Parathyroid adenoma (tissue), 2 donors: ENCODE results near the gene SYPL2.

Experiments
- H2AFZ ChIP-seq: fragments of 300-600 bp; sonication (generic); one replicate; pipeline ENCODE4 v1.7.0; 2017; ENCODE audit warnings: antibody characterized with exemption, mild to moderate bottlenecking
- H3K27ac ChIP-seq: fragments of 300-600 bp; sonication (generic); one replicate; pipeline ENCODE4 v1.7.0; 2017
- H3K27me3 ChIP-seq: fragments of 300-600 bp; sonication (generic); one replicate; pipeline ENCODE4 v1.7.0; 2017; ENCODE audit warnings: low read length; ENCODE audit not compliant: control insufficient read depth, insufficient read depth
- H3K36me3 ChIP-seq: fragments of 300-600 bp; sonication (generic); one replicate; pipeline ENCODE4 v1.7.0; 2017; ENCODE audit warnings: low read length; ENCODE audit not compliant: control insufficient read depth, insufficient read depth
- H3K4me1 ChIP-seq: fragments of 300-600 bp; sonication (generic); one replicate; pipeline ENCODE4 v1.7.0; 2017; ENCODE audit warnings: control low read depth
- H3K4me2 ChIP-seq: fragments of 300-600 bp; sonication (generic); one replicate; pipeline ENCODE4 v1.7.0; 2017; ENCODE audit warnings: low read length
- H3K4me3 ChIP-seq: fragments of 300-600 bp; sonication (generic); one replicate; pipeline ENCODE4 v1.7.0; 2017; ENCODE audit warnings: low read depth, low read length
- H3K79me2 ChIP-seq: fragments of 300-600 bp; sonication (generic); one replicate; pipeline ENCODE4 v1.7.0; 2017; ENCODE audit warnings: control low read depth
- H3K9ac ChIP-seq: fragments of 300-600 bp; sonication (generic); one replicate; pipeline ENCODE4 v1.7.0; 2017; ENCODE audit warnings: mild to moderate bottlenecking
- H3K9me3 ChIP-seq: fragments of 300-600 bp; sonication (generic); one replicate; pipeline ENCODE4 v1.7.0; 2017; ENCODE audit warnings: low read length; ENCODE audit not compliant: control insufficient read depth
- TF ChIP-seq, protein P1 (sequence below): fragments of 300-600 bp; sonication (generic); IDR thresholded peaks from one replicate; pipeline ENCODE4 v1.7.0; 2017; ENCODE audit warnings: antibody characterized with exemption, mild to moderate bottlenecking
- donor health status: primary hyperparathyroidism.

Gene SYPL2

DNA sequence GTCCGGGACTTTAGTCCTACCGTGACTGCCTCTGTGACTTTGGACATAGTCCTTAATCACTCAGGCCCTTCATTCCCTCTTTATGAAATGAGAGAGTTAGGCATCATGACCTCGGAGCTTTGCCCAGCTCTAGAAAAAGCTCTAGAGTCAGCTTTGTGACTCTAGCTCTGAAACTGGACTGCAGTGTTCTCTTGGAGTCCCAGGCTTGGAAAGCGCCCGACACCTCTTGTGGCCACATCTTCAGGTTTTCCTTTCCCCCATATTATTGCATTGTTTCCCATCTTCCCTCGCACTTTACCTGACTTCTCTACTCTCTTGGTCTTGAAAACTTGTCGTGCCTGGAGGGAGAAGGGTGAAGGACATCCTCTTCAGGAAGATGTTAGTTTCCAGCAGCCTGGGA lies 55.7 kb downstream of the SYPL2 start:
- Histone ChIP-seq H3K27me3 (no peaks in the 10 kb centered on the region), H3K9me3 (no peaks in the 10 kb centered on the region), H3K79me2 (no peaks in the 10 kb centered on the region), H3K4me3 (no peak overlapping the region), H3K4me1 (no peaks in the 10 kb centered on the region), H3K9ac (no peak overlapping the region), H3K4me2 (no peak overlapping the region), H3K36me3 (no peaks in the 10 kb centered on the region), H2AFZ (no peak overlapping the region), H3K27ac (no peak overlapping the region)
- TF ChIP-seq, protein P1, sequence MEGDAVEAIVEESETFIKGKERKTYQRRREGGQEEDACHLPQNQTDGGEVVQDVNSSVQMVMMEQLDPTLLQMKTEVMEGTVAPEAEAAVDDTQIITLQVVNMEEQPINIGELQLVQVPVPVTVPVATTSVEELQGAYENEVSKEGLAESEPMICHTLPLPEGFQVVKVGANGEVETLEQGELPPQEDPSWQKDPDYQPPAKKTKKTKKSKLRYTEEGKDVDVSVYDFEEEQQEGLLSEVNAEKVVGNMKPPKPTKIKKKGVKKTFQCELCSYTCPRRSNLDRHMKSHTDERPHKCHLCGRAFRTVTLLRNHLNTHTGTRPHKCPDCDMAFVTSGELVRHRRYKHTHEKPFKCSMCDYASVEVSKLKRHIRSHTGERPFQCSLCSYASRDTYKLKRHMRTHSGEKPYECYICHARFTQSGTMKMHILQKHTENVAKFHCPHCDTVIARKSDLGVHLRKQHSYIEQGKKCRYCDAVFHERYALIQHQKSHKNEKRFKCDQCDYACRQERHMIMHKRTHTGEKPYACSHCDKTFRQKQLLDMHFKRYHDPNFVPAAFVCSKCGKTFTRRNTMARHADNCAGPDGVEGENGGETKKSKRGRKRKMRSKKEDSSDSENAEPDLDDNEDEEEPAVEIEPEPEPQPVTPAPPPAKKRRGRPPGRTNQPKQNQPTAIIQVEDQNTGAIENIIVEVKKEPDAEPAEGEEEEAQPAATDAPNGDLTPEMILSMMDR, result no peak

DNA sequence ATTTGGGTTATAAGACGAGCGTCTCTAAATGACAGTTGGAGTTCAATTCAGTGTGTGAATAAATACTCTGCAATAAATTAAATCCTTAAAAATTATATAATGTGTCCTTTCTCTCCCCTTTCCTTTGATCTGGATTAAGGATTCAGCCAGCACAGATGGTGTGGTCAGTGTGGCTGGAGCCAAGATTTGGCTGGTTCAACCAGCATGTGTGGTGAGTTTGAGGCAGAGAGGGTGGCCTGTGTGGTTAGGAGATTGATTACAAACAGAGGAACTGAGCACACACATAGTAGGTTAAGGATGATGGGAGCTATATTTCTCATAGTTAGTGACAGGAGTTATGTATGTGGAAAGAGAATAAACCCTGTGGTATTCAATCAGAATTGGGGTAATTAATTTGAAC lies 57.4 kb downstream of the SYPL2 start:
- Histone ChIP-seq H3K27ac (no peak overlapping the region), H3K79me2 (no peaks in the 10 kb centered on the region), H3K4me2 (no peak overlapping the region), H2AFZ (no peak overlapping the region), H3K4me3 (no peak overlapping the region), H3K9me3 (no peaks in the 10 kb centered on the region), H3K36me3 (no peaks in the 10 kb centered on the region), H3K4me1 (no peaks in the 10 kb centered on the region), H3K9ac (no peak overlapping the region), H3K27me3 (no peaks in the 10 kb centered on the region)
- TF ChIP-seq, protein P1, result no peak

DNA sequence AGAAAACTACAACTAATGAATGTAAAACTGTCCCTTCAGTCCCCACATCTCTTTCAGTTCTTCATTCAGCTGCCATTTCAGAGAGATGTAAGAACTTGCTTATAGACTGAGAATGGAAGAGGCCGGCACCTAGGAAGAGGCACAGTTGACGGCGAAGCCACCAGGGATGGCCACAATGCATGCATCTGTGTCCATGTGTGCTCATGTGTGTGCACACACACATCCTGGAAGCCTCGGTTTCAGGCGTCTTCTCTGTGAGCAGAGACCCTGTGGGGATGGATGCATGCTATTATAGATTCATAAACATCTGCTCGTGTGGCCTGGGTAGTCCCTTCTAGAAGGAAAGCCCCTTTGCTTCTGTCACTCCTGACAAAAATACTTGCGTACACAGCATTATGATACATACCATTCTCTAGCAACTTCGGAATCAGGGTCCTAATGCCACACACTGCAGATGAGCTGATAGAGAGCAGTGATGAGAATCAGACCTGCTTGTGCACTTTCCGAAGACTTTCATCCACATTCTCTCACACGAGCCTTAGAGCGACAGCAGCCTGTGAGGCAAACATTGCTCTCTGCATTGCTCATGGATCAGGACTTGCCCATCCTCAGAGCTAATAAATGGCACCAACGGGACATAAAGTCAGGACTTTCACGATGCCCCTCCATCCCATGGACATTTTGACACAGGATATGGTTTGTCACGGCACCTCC lies 60.9 kb downstream of the SYPL2 start:
- no peaks in the 10 kb centered on the region for H3K79me2 ChIP-seq
- H3K4me2 ChIP-seq, result no peak overlapping the region
- no peak overlapping the region for H3K9ac ChIP-seq
- no peaks in the 10 kb centered on the region for H3K36me3 ChIP-seq
- H3K27ac ChIP-seq, result no peak overlapping the region
- H3K4me3 ChIP-seq, result no peak overlapping the region
- no peaks in the 10 kb centered on the region for H3K9me3 ChIP-seq
- no peak overlapping the region for H2AFZ ChIP-seq
- TF ChIP-seq, protein P1, result no peak
- H3K27me3 ChIP-seq, result no peaks in the 10 kb centered on the region
- peaks cover 2% of the 10 kb centered on the region for H3K4me1 ChIP-seq

DNA sequence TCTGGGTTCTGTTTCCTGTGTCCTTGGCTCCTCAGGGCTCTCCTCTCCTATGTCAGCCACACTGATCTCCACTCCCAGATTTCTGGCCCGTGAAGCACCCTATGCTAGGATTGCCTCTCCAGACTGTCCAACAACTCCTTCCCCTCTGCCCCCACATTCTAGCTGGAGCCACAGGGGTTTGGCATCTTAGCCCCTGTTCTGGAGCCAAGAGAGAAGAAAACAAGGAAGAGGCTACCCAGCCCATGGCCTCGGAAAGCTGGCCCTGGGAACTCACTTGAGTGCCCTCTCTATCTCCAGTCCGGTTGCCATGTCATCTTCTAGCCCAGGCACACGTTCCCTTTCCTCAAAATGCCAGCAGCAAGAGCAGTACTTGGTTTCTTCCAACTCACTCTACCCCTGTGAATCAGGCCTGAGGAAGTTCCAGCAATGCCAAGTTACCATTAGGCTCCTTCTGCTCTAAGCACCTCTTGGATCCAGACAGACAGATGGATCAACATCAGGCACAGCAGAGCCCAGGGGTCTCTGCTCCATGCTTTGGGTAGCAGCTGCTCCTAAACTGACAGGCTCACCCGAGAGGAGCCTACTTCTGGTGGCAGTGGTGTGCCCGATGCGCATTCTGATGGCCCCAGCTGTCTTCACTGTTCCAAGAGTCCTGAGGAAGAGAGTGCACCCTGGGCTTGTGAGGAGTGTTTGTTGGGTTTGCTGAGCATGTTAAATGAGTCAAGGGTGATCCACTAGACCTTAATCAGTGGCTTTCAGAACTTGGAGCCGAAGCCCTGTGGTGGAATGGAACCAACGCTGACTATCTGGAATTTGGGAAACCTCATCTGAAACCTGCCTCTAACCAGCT lies 61.7 kb downstream of the SYPL2 start:
- H3K36me3 ChIP-seq, result no peaks in the 10 kb centered on the region
- peaks cover 2% of the 10 kb centered on the region for H3K4me1 ChIP-seq

More for the DNA sequence above, 61.7 kb downstream of the SYPL2 start:
- H2AFZ ChIP-seq, result no peak overlapping the region
- no peaks in the 10 kb centered on the region for H3K79me2 ChIP-seq
- TF ChIP-seq, protein P1, result no peak
- no peak overlapping the region for H3K4me2 ChIP-seq
- no peaks in the 10 kb centered on the region for H3K27me3 ChIP-seq
- no peak overlapping the region for H3K4me3 ChIP-seq
- no peak overlapping the region for H3K27ac ChIP-seq
- no peaks in the 10 kb centered on the region for H3K9me3 ChIP-seq
- H3K9ac ChIP-seq, result no peak overlapping the region
